Activated naive CD8-positive, alpha-beta T cell treated with anti-CD3 and anti-CD28 coated beads, Interleukin-2, amount 50 U/mL, for 24 hours (primary cell): ENCODE results near the gene MAS1L.
"Not testable (repeated sequence)": the region's sequence is repeated elsewhere in the genome, so short reads cannot be mapped to it uniquely, and the experiment has no call there.

ENCODE experiments used
- ATAC-seq: fragments of 150-1000 bp; cut with Tn5 transposase; one replicate; pipeline ENCODE4 v1.10.0; 2021
- DNase-seq: peaks from one replicate; pipeline ENCODE4 v3.0.0; 2021
- H3K27ac Mint-ChIP-seq: one replicate; pipeline ENCODE4 v1.8.0; 2021; ENCODE audit warnings: mild to moderate bottlenecking, mixed read lengths
- H3K27me3 Mint-ChIP-seq: one replicate; pipeline ENCODE4 v1.8.0; 2021; ENCODE audit warnings: mixed read lengths
- H3K36me3 Mint-ChIP-seq: one replicate; pipeline ENCODE4 v1.8.0; 2021; ENCODE audit warnings: low read depth, mixed read lengths
- H3K4me1 Mint-ChIP-seq: one replicate; pipeline ENCODE4 v1.8.0; 2021; ENCODE audit warnings: mixed read lengths
- H3K4me3 Mint-ChIP-seq: one replicate; pipeline ENCODE4 v1.8.0; 2021; ENCODE audit warnings: mild to moderate bottlenecking, moderate library complexity, mixed read lengths
- H3K9me3 Mint-ChIP-seq: one replicate; pipeline ENCODE4 v1.8.0; 2021; ENCODE audit warnings: mixed read lengths

The MAS1L gene

DNA sequence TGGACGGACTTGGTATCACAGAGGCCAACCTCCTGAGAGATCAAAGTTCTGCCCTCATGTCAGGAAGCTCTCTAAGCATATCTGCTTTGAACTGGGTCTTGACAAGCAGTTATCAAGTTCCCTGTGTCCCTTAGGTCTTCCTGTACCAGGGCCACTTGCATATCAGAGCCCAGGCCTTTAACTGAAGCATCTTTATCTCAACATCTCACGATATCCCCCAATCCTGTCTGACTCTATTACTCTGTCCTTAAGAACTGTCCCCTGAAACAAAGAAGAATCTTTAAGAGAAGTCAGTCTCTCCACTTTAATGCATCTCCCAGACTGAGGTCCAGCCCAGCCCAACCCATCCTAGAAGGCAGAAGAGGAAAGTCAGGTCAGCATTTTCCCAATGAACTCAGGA lies 8.2 kb downstream of the MAS1L start:
- Mint-ChIP-seq H3K4me3 (no peak overlapping the region), H3K9me3 (peaks cover 4% of the 10 kb centered on the region), H3K27me3 (peaks cover 15% of the 10 kb centered on the region), H3K27ac (no peak overlapping the region), H3K36me3 (no peaks in the 10 kb centered on the region), H3K4me1 (no peaks in the 10 kb centered on the region)
- ATAC-seq (no peak), DNase-seq (no peak)

DNA sequence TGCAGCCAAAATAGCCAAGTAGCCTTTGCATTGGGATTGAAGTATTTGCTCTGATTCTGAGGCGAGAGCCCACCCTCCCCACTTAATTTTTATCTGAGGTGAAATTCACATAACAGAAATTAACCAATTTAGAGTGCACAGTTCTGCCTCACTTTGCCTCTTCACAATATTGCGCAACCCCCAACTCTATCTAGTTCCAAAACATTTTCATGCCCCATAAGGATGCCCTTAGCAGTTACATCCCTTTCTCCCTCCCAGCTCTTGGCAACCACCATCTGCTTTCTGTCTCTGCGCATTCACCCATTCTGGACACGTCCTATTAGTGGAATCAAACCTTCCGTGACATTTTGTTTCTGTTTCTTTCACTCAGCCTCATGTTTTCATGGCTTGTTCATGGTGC lies 9.0 kb downstream of the MAS1L start:
- Mint-ChIP-seq H3K36me3 (no peaks in the 10 kb centered on the region), H3K4me3 (no peak overlapping the region), H3K4me1 (no peaks in the 10 kb centered on the region), H3K27ac (no peak overlapping the region), H3K9me3 (peaks cover 4% of the 10 kb centered on the region), H3K27me3 (peaks cover 12% of the 10 kb centered on the region)
- no peak for ATAC-seq
- DNase-seq: no peak

DNA sequence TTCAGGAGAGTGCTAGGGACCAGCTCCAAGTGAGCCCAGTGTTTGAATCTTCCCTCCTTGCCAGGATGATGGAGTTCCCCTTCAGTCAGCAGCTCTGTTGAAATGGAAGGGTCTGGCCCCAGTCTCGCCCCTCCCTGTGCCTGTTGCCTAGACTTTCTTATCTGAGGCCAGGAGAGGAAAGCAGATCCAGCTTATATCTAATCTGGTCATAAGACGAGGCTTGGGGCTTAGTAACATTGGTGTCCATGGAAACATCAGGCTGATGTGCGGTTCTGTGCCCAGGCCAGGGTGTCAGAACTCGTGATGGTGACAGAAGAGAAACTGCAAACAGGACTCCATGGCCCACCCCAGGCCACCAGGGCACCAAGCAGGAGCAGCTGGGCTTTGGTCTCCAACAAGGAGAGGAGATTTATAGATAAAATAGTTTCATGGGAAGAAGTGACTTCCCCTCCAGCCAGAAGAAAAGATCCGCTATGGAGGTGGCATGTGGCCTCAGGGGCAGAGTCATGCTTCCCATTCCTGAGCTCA lies 9.8 kb downstream of the MAS1L start:
- DNase-seq (no peak), ATAC-seq (no peak)
- Mint-ChIP-seq H3K4me1 (no peaks in the 10 kb centered on the region), H3K27me3 (peaks cover 7% of the 10 kb centered on the region), H3K9me3 (peaks cover 4% of the 10 kb centered on the region), H3K4me3 (no peak overlapping the region), H3K27ac (no peak overlapping the region), H3K36me3 (no peaks in the 10 kb centered on the region)

DNA sequence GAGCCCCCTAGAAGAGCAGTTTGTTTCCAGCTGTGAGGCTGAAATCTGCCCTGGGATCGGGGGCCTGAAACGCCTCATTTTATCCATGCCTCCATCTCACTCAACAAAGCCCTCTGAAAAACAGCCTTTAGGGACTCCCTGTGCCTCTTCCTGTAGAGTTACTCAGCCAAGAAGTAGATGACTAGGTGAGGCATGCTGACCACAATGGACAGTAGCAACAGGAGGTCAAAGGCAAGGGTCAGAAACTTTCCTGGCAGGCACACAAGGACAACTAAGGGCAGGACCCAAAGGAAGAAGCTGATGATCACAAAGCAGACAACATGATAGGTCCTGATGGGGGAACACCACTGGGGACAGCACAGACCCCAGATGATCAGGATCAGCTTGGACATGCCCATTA lies 12.8 kb downstream of the MAS1L start:
- Mint-ChIP-seq H3K4me3 (no peak overlapping the region), H3K27ac (no peak overlapping the region), H3K4me1 (no peaks in the 10 kb centered on the region), H3K9me3 (no peaks in the 10 kb centered on the region), H3K27me3 (peaks cover 7% of the 10 kb centered on the region), H3K36me3 (no peaks in the 10 kb centered on the region)
- DNase-seq (no peak), ATAC-seq (no peak)

DNA sequence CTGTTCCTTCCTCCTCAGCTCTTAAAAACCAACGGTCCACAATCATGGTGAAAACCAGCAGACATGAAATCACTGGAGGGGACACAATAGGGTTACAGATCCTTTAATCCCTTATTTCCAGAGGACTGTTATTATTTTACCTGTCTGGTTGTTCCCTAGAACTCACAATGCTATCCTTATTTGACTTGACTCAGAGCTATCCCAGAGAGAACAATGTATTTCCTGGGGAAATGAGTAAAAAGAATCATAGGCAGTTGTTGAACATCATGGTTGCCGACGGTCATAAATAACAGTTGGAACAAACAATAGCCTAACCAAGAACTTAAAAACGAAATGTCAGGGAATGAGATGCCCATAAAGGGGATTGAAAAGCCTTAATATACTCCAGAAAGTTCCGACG lies 21.5 kb downstream of the MAS1L start:
- ATAC-seq: no peak
- no peaks in the 10 kb centered on the region for H3K9me3 Mint-ChIP-seq
- H3K4me3 Mint-ChIP-seq: no peak overlapping the region
- no peak for DNase-seq
- no peaks in the 10 kb centered on the region for H3K4me1 Mint-ChIP-seq
- H3K36me3 Mint-ChIP-seq: no peaks in the 10 kb centered on the region
- H3K27me3 Mint-ChIP-seq: peaks cover 15% of the 10 kb centered on the region
- no peak overlapping the region for H3K27ac Mint-ChIP-seq

DNA sequence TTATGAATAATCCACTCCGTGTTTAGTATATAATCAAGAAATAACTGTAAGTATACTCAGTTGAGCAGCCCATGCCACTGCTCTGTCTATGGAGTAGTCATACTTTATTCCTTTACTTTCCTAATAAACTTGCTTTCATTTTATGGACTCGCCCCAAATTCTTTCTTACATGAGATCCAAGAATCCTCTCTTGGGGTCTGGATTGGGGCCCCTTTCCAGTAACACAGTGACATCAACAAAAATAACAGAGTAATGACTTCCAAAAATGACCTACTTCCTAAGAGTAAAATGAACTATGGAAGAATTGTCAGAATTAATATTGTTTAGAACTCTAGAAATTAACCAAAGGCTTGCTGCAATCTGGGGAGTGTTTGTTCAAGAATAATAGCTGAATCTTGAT lies 22.0 kb downstream of the MAS1L start:
- peaks cover 14% of the 10 kb centered on the region for H3K27me3 Mint-ChIP-seq
- ATAC-seq (no peak), DNase-seq (no peak)
- H3K27ac Mint-ChIP-seq: no peak overlapping the region
- no peaks in the 10 kb centered on the region for H3K36me3 Mint-ChIP-seq
- no peaks in the 10 kb centered on the region for H3K4me1 Mint-ChIP-seq
- no peak overlapping the region for H3K4me3 Mint-ChIP-seq
- no peaks in the 10 kb centered on the region for H3K9me3 Mint-ChIP-seq

DNA sequence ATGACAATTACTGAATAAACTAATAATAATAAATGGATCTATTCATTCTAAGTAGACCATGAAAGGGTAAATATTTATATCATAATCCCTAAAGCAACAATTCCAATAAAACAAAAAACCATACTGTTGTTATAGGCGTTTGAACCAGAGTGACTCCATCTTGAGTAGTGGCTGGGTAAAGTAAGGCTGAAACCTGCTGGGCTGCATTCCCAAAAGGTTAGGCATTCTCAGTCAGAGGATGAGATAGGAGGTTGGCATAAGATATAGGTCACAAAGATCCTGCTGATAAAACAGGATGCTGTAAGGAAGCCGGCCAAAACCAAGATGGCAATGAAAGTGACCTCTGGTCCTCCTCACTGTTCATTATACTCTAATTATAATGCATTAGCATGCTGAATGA lies 22.5 kb downstream of the MAS1L start:
- no peak for DNase-seq
- Mint-ChIP-seq H3K4me1 (no peaks in the 10 kb centered on the region), H3K4me3 (no peak overlapping the region), H3K9me3 (no peaks in the 10 kb centered on the region), H3K36me3 (no peaks in the 10 kb centered on the region), H3K27me3 (peaks cover 14% of the 10 kb centered on the region), H3K27ac (no peak overlapping the region)
- ATAC-seq: no peak

DNA sequence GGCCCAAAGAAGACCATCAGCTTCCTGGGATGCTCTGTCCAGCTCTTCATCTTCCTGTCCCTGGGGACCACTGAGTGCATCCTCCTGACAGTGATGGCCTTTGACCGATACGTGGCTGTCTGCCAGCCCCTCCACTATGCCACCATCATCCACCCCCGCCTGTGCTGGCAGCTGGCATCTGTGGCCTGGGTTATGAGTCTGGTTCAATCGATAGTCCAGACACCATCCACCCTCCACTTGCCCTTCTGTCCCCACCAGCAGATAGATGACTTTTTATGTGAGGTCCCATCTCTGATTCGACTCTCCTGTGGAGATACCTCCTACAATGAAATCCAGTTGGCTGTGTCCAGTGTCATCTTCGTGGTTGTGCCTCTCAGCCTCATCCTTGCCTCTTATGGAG lies 25.7 kb downstream of the MAS1L start:
- ATAC-seq (no peak), DNase-seq (no peak)
- Mint-ChIP-seq H3K4me3 (no peak overlapping the region), H3K27me3 (peaks cover 12% of the 10 kb centered on the region), H3K9me3 (no peaks in the 10 kb centered on the region), H3K36me3 (no peaks in the 10 kb centered on the region), H3K4me1 (no peaks in the 10 kb centered on the region), H3K27ac (no peak overlapping the region)

DNA sequence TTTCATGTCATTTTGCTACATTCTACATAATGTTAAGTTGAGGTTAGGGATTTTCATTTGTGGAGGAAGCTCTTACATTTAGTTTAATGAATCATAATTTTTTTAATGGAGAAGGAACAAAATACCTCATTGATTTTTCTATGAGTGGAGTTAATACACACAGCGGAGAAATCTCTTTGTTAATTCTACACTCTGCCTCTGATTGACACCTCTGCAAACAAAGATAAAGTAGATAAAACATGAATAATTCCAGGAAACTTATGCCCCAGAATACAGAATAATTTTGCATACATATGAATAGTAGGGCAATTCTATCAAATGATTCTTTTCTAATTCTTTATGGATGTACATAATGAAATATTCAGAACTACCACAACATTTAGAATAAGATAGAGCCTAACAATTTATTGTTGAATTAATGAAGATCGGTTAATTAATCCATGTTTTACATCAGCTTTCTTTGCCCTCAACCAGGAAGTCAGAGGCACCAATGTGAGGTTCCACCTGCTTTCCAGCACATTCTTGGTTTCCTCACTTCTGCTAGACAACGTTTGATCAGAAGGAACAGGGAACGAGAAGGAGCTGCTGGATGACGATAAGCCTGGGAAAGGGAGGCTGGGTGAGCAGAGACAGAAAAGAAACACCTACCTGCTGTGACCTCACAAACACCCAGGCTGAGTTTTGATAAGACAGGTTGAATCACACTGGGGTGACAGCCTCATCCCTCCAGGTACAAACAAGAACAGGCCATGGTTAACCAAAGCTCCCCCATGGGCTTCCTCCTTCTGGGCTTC lies 26.5 kb downstream of the MAS1L start:
- Mint-ChIP-seq H3K9me3 (no peaks in the 10 kb centered on the region), H3K4me1 (no peaks in the 10 kb centered on the region), H3K4me3 (no peak overlapping the region), H3K36me3 (no peaks in the 10 kb centered on the region), H3K27me3 (peaks cover 12% of the 10 kb centered on the region), H3K27ac (no peak overlapping the region)
- ATAC-seq (no peak), DNase-seq (no peak)

DNA sequence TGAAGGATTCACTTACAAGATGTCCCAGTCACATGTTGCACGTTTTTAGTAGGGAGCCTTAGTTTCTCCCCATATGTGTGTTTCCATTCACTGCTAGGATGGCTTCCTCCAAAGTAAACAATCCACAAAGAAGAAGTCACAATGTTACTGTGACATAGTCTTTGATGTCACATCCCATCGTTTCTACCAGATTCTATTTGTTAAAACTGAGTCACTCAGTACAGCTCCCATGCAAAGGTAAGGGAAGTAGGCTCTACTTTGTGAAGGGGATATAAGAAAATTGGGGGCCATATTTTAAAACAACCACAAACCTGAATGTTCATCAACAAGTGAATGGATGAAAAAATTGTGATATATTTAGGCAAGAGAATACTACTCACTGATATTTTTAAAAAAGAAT lies 30.8 kb downstream of the MAS1L start, which contains the start of the genes OR11A1 and OR2H1:
OR11A1 (minus strand) TSS at position 101 of the 400 bp plus-strand sequence. CDS start 29,430 bp downstream, outside the sequence.
OR2H1 (plus strand) TSS at position 185 of the 400 bp plus-strand sequence. CDS start 4,615 bp downstream, outside the sequence.
- Mint-ChIP-seq H3K27ac (no peak within 1 kb of the TSS), H3K36me3 (no peaks in the 10 kb centered on the region), H3K4me3 (no peak within 1 kb of the TSS), H3K4me1 (no peaks in the 10 kb centered on the region), H3K9me3 (no peaks in the 10 kb centered on the region), H3K27me3 (peaks cover 9% of the 10 kb centered on the region)
- DNase-seq (no peak), ATAC-seq (no peak)

DNA sequence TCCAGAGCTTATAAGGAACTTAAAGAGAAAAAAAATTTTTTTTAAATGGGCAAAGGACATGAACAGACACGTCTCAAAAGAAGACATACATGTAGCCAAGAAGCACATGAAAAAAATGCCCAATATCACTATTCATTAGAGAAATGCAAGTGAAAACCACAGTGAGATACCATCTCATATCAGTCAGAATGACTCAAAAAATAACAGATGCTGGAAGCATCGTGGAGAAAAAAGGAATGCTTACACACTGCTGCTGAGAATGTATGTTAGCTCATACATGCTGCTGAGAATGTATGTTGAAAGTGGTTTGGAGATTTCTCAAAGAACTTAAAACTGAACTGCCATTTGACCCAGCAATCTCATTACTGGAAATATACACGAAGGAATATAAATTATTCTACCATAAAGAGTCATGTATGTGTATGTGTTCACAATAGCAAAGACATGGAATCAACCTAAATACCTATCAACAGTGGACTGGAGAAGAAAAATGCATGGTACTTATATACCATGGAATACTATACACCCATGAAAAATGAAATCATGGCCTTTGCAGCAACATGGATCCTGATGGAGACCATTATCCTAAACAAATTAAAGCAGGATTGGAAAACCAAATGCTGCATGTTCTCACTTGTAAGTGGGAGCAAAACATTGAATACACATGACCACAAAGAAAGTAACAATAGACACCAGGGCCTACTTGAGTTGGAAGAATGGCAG lies 36.1 kb downstream of the MAS1L start:
- H3K36me3 Mint-ChIP-seq: no peaks in the 10 kb centered on the region
- H3K4me3 Mint-ChIP-seq: no peak overlapping the region
- DNase-seq: no peak
- ATAC-seq: no peak
- no peak overlapping the region for H3K27ac Mint-ChIP-seq
- no peaks in the 10 kb centered on the region for H3K4me1 Mint-ChIP-seq
- no peaks in the 10 kb centered on the region for H3K9me3 Mint-ChIP-seq
- H3K27me3 Mint-ChIP-seq: peaks cover 16% of the 10 kb centered on the region

DNA sequence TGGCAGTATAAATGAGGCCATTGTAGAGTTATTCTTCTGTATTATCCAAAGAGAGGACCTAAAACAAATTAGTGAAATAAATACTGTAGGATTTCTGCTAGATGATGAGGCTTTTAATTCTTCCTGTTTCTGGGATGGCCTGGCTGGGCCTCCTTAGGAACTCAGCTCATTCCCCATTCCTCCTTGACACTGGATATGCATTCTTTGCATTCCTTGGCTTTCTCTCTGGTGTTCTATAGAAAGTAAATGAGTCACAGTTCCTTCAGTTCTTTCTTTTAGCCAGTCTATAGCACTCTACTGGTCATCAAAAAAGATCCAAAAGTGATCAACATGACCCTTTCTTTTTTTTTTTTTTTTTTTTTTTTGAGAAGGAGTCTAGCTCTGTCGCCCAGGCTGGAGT lies 40.1 kb downstream of the MAS1L start:
- Mint-ChIP-seq H3K4me1 (no peaks in the 10 kb centered on the region), H3K27me3 (peaks cover 33% of the 10 kb centered on the region), H3K9me3 (peaks cover 3% of the 10 kb centered on the region), H3K36me3 (no peaks in the 10 kb centered on the region), H3K4me3 (no peak overlapping the region), H3K27ac (no peak overlapping the region)
- ATAC-seq (no peak), DNase-seq (no peak)

DNA sequence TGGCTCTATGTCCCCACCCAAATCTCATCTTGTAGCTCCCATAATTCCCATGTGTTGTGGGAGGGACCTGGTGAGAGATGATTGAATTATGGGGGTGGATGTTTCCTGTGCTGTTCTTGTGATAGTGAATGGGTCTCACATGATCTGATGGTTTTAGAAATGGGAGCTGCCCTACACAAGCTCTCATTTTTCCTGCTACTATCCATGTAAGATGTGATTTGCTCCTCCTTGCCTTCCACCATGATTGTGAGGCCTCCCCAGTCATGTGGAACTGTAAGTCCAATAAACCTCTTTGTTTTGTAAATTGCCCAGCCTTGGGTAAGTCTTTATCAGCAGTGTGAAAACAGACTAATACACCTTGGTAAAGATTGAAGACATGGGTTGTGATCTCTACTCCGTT lies 43.7 kb downstream of the MAS1L start:
- H3K4me3 Mint-ChIP-seq, H3K27ac Mint-ChIP-seq, H3K4me1 Mint-ChIP-seq, DNase-seq, ATAC-seq, H3K9me3 Mint-ChIP-seq, H3K36me3 Mint-ChIP-seq: not testable (repeated sequence)
- peaks cover 38% of the 10 kb centered on the region for H3K27me3 Mint-ChIP-seq

DNA sequence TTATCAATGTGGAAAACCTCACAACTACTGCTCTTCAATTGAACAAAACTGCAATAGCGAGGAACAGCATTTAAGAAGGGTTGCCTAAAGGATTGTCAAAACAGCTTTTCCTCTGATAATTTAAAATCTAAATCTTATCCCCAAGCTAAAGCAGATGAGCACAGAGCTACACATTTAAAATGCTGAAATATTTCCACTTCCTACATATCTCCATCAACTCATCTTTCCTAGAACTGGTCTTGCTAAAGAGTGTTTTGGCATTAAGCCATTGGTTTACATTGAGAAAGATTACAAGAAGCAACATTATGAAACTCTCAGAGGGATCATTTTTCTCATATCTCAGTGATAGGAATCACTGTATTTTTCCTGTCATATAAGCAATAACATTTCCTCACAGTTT lies 45.0 kb downstream of the MAS1L start:
- Mint-ChIP-seq H3K36me3 (no peaks in the 10 kb centered on the region), H3K27ac (no peak overlapping the region), H3K4me1 (no peaks in the 10 kb centered on the region), H3K4me3 (no peak overlapping the region), H3K27me3 (peaks cover 35% of the 10 kb centered on the region), H3K9me3 (peaks cover 3% of the 10 kb centered on the region)
- no peak for DNase-seq
- no peak for ATAC-seq

DNA sequence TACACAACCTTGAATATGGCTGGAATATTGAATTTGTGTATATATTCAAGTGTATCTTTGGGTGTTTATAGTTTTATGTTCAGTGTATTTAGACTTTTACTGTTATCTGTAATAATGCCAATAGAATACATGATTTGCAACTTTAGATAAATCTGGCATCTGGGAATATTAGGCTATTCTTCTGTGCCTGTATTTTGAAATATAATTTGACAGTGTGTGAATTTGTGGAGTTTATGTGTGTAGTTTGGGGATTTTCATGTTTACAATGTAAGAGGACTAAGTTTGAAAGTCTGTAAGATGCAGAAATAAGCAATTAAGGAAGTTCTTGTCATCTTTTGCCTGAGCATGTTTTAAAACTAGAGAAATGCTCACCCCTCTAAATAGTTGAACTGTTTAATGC lies 48.8 kb downstream of the MAS1L start, which contains the start of gene OR10C1:
OR10C1 (plus strand) TSS at position 301 of the 400 bp plus-strand sequence. CDS start 710 bp downstream, outside the sequence.
- Mint-ChIP-seq H3K4me1 (no peaks in the 10 kb centered on the region), H3K9me3 (peaks cover 6% of the 10 kb centered on the region)
- ATAC-seq: no peak

More for the DNA sequence above, 48.8 kb downstream of the MAS1L start, which contains the start of gene OR10C1:
- Mint-ChIP-seq H3K4me3 (no peak within 1 kb of the TSS), H3K27ac (no peak within 1 kb of the TSS), H3K36me3 (no peaks in the 10 kb centered on the region), H3K27me3 (peaks cover 28% of the 10 kb centered on the region)
- DNase-seq: no peak
